Peyer's patch (tissue), 4 donors: ENCODE data around the gene WWTR1.

Source experiments
- CTCF ChIP-seq, 6 experiments: fragments of 450-650 bp in 4 of 6; fragments of 200-600 bp in 2 of 6; sonication (generic) in 1 of 6; IDR thresholded peaks; one replicate each; pipeline ENCODE4 v1.5.1; 2017 to 2019; ENCODE audit warnings: antibody characterized with exemption in 6 of 6, mild to moderate bottlenecking in 3 of 6, moderate library complexity in 1 of 6
- POLR2A ChIP-seq, 2 donors: fragments of 450-650 bp; IDR thresholded peaks; one replicate each; pipeline ENCODE4 v1.5.1; 2017; ENCODE audit warnings: antibody characterized with exemption in 2 of 2, mild to moderate bottlenecking in 2 of 2, moderate library complexity in 2 of 2

- TF ChIP-seq POLR2A (IDR thresholded peaks at IDR 0.05) (no peak), CTCF (IDR thresholded peaks at IDR 0.05) (no peak)
These were observed 57.2 kb downstream of the WWTR1 start for GRCh38 chr3:149600634-149601033.
